Uterus (tissue), 2 donors: ENCODE data around the gene GABRB1.

Experiments used
- CTCF ChIP-seq, 4 experiments: fragments of 200-600 bp in 2 of 4; fragments of 450-650 bp in 2 of 4; sonication (generic) in 2 of 4; IDR thresholded peaks; one replicate each; pipeline ENCODE4 v1.5.1; 2016 to 2019; ENCODE audit warnings: antibody characterized with exemption in 4 of 4, mild to moderate bottlenecking in 2 of 4, moderate library complexity in 1 of 4
- POLR2A ChIP-seq, 2 donors: fragments of 450-650 bp; IDR thresholded peaks; one replicate each; pipeline ENCODE4 v1.6.1; 2016; ENCODE audit warnings: antibody characterized with exemption in 2 of 2, mild to moderate bottlenecking in 1 of 2, moderate library complexity in 1 of 2

GRCh38 chr4:47167081-47168035 lies 136.0 kb downstream of the GABRB1 start:
- no peak for TF ChIP-seq CTCF (IDR thresholded peaks at IDR 0.05)
- TF ChIP-seq POLR2A (IDR thresholded peaks at IDR 0.05): no peak
